ENCODE results near the gene NECAB3.

The NECAB3 gene

GRCh38 chr20:33622705-33623365 is 51.4 kb downstream of the NECAB3 start:
- no peak for DNase-seq (ENCODE audit: low read depth, low spot score)

- DNase-seq (ENCODE audit: low read depth, low spot score), result no peak
Observed at GRCh38 chr20:33621717-33622400, 52.4 kb downstream of the NECAB3 start.

DNA sequence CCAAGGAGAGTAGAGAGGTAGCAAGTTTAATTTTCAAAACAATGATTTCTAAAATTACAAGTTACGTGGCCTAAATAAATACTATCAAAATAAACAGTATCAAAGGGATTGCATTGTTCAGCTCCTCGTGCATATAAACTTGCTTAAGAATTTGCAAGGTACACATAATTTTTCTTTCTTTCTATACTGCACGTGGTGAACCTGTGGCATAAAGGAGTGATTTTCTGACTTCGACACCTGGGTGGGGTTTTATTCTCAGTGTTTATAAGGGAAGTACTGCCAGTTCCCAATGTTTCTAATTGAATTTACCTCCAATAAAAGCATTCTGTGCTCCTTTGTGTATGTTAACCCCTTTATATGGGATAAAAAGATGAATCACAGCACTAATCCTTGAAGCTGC is 62.2 kb downstream of the NECAB3 start:
- no peak for DNase-seq (ENCODE audit: low read depth, low spot score)

DNA sequence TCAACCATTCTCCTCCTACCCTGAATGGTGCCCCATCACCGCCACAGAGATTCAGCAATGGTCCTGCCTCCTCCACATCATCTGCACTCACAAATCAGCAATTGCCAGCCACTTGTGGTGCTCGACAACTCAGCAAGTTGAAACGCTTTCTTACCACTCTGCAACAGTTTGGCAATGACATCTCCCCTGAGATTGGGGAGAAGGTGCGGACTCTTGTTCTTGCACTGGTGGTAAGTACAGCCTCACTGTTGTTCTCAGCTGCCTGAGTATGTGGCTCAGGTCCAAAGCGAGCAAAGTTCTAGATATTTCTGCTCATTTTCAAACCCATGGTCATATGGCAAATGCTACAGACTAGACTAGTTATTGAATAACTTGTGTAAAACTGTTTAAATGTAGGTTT is 63.1 kb downstream of the NECAB3 start:
- DNase-seq (ENCODE audit: low read depth, low spot score), result no peak

DNA sequence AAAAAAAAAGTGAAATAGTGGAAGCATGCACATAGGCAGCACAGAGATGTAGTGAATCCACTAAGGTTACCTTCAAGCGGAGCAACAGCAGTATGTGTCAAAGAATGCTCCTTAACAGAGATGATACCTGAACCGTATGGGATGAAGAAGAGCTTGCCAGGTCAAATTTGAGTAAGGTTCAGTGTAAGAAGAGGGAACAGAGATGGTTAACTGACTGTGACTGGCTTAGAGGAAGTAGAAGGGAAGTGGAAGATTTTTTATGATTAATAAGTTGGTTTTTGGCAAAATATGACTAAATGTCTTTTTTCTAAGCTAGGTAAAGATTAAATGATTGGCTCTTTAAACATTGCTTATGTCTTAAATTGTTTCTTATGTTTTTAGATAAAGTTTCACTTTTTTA is 64.7 kb downstream of the NECAB3 start:
- DNase-seq (ENCODE audit: low read depth, low spot score), result no peak
